NT2/D1 (cell line): ENCODE measurements around the gene FBXL16.
"Not testable (repeated sequence)": the region's sequence is repeated elsewhere in the genome, so short reads cannot be mapped to it uniquely, and the experiment has no call there.

Experiments used
- DNase-seq: peaks from one replicate; pipeline ENCODE4 v3.0.0-alpha.2; 2011; ENCODE audit warnings: low read depth, low spot score
- H3K27me3 ChIP-seq: 2 replicates; pipeline ENCODE4 v1.6.0; 2011; ENCODE audit warnings: mild to moderate bottlenecking; ENCODE audit not compliant: insufficient read length, insufficient read depth
- H3K36me3 ChIP-seq: 2 replicates; pipeline ENCODE4 v1.6.1; 2011; ENCODE audit warnings: mild to moderate bottlenecking, low read length, mixed read lengths; ENCODE audit not compliant: insufficient read depth, insufficient read length
- H3K4me1 ChIP-seq: 2 replicates; pipeline ENCODE4 v1.5.1; 2011; ENCODE audit not compliant: insufficient read depth, insufficient read length
- H3K4me3 ChIP-seq: 2 replicates; pipeline ENCODE4 v1.5.1; 2011; ENCODE audit warnings: low read depth; ENCODE audit not compliant: insufficient read length
- H3K9ac ChIP-seq: 2 replicates; pipeline ENCODE4 v1.6.0; 2011; ENCODE audit warnings: low read depth; ENCODE audit not compliant: insufficient read length
- H3K9me3 ChIP-seq: 2 replicates; pipeline ENCODE4 v1.5.1; 2011; ENCODE audit warnings: mild to moderate bottlenecking, low read length; ENCODE audit not compliant: insufficient read depth
- SUZ12 ChIP-seq: IDR thresholded peaks from 2 replicates; pipeline ENCODE4 v1.6.1; 2011; ENCODE audit not compliant: insufficient read length, insufficient read depth; ENCODE audit errors: extremely low read depth
- YY1 ChIP-seq: IDR thresholded peaks from 2 replicates; pipeline ENCODE4 v1.6.1; 2011; ENCODE audit not compliant: insufficient read length, insufficient read depth
- ZNF274 ChIP-seq: IDR thresholded peaks from 2 replicates; pipeline ENCODE4 v1.6.1; 2011; ENCODE audit warnings: mild to moderate bottlenecking, low read depth, low read length

FBXL16 gene

DNA sequence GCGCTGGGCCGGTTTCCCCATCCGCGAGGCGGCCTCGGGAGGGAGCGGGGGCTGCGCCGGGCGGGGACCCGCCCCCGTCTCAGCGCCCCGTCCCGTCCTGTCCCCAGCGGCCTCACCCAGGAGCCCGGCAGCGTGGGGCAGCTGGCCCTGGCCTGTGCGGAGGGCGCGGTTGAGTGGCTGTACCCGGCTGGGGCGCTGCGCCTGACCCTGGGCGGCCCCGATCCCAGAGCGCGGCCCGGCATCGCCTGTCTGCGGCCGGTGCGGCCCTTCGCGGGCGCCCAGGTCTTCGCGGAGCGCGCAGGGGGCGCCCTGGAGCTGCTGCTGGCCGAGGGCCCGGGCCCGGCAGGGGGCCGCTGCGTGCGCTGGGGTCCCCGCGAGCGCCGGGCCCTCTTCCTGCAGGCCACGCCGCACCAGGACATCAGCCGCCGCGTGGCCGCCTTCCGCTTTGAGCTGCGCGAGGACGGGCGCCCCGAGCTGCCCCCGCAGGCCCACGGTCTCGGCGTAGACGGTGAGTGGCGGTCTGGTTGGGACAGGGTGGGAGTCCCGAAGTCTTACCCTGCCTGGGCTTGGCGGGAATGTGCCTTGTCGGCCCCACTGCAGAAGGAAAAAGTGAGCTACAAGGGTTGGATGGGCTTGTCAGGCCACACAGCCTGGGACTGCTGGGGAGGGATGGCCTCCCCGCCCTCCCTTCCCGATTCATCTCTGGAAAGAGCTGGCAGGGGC is 10.0 kb upstream of the FBXL16 start:
- Histone ChIP-seq H3K9me3 (no peaks in the 10 kb centered on the region), H3K4me3 (peak overlapping the region; percentile 76), H3K4me1 (peaks cover 56% of the 10 kb centered on the region), H3K36me3 (peaks cover 2% of the 10 kb centered on the region), H3K9ac (peak overlapping the region; percentile 90), H3K27me3 (peaks cover 10% of the 10 kb centered on the region)
- TF ChIP-seq YY1 (no peak), ZNF274 (no peak), SUZ12 (no peak)
- DNase-seq: no peak

DNA sequence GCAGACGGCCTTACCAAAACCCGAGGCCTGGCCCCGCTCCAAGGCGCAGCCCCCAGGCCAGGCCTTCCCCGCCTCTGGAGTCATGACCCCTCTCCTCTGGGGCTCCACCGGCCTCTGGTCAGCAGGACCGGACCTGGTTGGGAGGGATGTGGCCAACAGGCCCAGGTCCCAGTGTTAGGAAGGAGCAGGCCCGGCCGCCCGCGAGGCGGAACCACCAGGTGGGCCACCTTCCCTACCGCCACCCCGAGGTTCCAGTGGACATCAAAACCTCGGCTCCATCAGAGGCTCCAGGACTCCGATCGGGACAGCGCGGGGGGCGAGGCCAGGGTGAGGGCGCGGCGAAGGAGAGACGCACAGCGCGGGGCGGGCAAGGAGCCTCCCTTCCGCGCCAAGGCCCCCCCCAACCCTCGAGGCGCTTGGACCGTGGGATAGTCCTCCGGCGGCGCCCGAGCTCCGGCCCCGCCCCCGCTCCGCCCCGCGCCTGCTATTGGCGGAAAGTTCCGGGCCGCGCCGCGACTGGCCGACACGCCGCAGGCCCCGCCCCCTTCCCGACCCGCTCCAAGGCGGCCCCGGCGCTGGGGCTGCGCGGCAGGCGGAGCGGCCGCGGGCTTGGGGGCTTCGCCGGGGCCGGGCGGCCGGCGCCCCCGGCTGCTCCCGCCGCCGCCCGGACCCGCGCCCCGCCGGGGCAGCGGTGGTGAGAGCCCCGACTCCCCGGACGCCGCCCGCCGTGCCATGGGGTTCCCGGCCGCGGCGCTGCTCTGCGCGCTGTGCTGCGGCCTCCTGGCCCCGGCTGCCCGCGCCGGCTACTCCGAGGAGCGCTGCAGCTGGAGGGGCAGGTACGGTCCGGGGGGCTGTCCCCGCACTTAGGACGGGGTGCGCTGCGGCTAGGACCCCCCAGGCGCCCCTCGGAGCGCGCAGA is 9.2 kb upstream of the FBXL16 start, which contains the start of gene METRN:
METRN (plus strand) TSS at position 561 of the 919 bp plus-strand sequence; CDS start at position 733, 172 bp downstream.
- Histone ChIP-seq H3K9me3 (no peaks in the 10 kb centered on the region), H3K36me3 (peaks cover 2% of the 10 kb centered on the region), H3K9ac (peak within 1 kb of the TSS; percentile 90), H3K4me1 (peaks cover 59% of the 10 kb centered on the region), H3K27me3 (peaks cover 18% of the 10 kb centered on the region), H3K4me3 (peak within 1 kb of the TSS; percentile 76)
- no peak for TF ChIP-seq ZNF274
- TF ChIP-seq SUZ12: no peak
- TF ChIP-seq YY1: no peak
- DNase-seq: peak; percentile 77

DNA sequence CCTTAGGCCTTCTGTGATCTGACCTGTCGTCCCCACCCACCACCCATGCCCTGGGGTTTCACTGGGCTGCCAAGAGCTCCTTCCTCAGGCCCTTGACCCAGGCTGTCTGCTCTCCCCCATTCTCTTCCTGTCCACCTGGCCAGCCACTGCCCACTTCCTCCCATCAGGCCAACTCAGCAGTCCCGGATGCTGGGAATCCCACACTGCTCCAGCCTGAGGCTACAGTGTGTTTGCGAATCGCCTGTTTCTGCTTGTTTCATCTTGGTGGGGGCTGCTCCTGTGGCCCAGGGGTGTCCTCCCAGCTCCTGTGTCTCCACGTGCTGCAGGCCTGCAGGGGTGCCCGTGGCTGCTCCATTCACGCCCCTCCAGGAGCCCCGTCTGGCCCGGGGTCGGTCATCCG is 8.5 kb upstream of the FBXL16 start:
- Histone ChIP-seq H3K9ac (peak overlapping the region; percentile 74), H3K36me3 (peaks cover under 1% of the 10 kb centered on the region), H3K9me3 (no peaks in the 10 kb centered on the region), H3K4me1 (peaks cover 54% of the 10 kb centered on the region), H3K4me3 (peak overlapping the region; percentile 21), H3K27me3 (peaks cover 25% of the 10 kb centered on the region)
- no peak for TF ChIP-seq ZNF274
- no peak for TF ChIP-seq SUZ12
- TF ChIP-seq YY1: no peak
- DNase-seq: no peak

DNA sequence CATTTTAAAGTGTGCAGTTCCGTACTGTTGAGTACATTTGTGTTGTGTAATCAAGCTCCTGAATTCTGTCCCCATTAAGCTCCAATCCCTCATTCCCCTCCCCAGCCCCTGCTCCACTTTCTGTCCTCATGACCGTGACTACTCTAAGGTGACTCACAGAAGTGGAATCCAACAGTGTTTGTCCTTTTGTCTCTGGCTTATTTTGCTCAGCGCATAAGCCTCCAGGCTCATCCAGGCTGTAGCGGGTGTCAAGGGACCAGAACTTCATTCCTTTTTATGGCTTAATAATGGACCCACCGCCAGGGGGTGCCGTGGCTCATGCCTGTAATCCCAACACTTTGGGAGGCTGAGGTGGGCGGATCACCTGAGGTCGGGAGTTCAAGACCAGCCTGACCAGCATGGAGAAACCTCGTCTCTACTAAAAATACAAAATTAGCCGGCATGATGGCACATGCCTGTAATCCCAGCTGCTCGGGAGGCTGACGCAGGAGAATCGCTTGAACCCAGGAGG is 7.2 kb upstream of the FBXL16 start:
- not testable (repeated sequence) for H3K9ac ChIP-seq, H3K9me3 ChIP-seq, H3K36me3 ChIP-seq, H3K4me3 ChIP-seq
- DNase-seq: peak; percentile 94
- peaks cover 38% of the 10 kb centered on the region for H3K27me3 ChIP-seq
- H3K4me1 ChIP-seq: peaks cover 45% of the 10 kb centered on the region

DNA sequence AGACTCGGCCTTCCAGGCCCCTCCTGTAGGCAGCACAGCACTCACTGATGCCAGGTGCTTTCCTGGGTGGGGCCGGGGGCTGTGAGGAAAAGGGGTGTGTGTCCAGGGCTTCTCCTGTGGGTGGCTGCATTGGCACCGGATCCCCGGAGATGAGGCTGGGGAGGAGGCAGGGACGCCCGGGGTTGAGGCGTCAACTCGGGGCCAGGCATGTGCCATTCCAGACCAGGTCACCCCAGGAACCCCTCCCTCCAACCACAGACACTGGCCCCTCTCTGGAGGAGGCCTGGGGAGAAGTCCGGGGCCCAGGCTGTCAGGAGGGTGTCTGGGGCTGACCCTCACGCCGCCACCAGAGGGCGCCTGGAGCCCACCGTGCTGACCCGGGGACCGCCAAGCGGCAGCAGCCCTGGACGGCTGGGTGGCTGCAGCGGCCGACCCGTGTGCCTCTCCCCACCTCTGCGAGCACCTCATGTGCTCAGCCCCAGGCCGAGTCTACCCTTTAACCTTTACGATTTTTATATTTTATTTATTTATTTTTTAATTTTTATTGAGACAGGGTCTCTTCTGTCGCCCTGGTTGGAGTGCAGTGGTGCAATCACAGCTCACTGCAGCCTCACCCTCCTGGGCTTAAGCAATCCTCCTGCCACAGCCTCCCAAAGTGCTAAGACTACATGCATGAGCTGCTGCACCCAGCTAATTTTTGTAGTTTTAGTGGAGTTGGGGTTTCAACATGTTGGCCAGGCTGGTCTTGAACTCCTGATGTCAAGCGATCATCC is 6.1 kb upstream of the FBXL16 start:
- no peaks in the 10 kb centered on the region for H3K9me3 ChIP-seq
- TF ChIP-seq SUZ12: no peak
- no peak for TF ChIP-seq YY1
- no peak for TF ChIP-seq ZNF274
- peak overlapping the region; percentile 23 for H3K9ac ChIP-seq
- DNase-seq: peak; percentile 70
- no peak overlapping the region for H3K4me3 ChIP-seq
- H3K36me3 ChIP-seq: no peaks in the 10 kb centered on the region
- H3K27me3 ChIP-seq: peaks cover 49% of the 10 kb centered on the region
- H3K4me1 ChIP-seq: peaks cover 39% of the 10 kb centered on the region

DNA sequence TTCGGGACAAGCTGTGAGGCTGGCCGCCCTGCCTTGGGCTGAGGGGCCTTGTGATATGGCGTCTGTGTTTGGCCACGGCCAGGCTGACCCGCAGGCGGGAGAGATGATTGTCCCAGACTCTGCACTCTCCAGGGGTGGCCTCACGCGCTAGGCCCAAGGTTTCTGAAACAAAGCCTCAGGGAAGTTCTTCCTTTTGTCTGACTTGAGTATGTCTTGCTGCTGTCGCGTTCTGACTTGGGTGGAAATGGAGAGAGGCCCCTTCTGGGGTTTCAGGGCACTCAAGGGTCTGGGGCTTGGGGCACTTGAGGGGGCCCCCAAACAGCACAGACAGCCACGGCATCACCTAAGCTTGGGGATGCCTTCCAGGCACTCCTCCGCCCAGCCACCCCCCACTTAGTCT is 5.5 kb upstream of the FBXL16 start:
- Histone ChIP-seq H3K27me3 (peaks cover 55% of the 10 kb centered on the region), H3K4me1 (peaks cover 38% of the 10 kb centered on the region), H3K9ac (peak overlapping the region; percentile 50), H3K36me3 (no peaks in the 10 kb centered on the region), H3K4me3 (no peak overlapping the region), H3K9me3 (no peaks in the 10 kb centered on the region)
- DNase-seq: no peak
- TF ChIP-seq YY1: no peak
- TF ChIP-seq ZNF274: no peak
